CD4-positive, alpha-beta T cell (primary cell): ENCODE results near the gene FYN. TPM values are rescaled to one million over a fixed set of nuclear protein-coding genes. Genes with fewer than 3 reads are reported as not detected.

Experiments
- ATAC-seq: fragments of 200-7000 bp; cut with Tn5 transposase; one replicate; pipeline ENCODE4 v1.10.0; 2022; ENCODE audit warnings: mild to moderate bottlenecking; ENCODE audit not compliant: poor library complexity
- CTCF ChIA-PET: fragments of 350-600 bp; sonication (Branson Sonifier 250); formaldehyde crosslinking; loops from one replicate; lab custom pipeline; 2021; ENCODE audit warnings: antibody characterized with exemption, inconsistent platforms; lab: Charles Lee
- POLR2A ChIA-PET: fragments of 350-600 bp; sonication (Branson Sonifier 250); formaldehyde crosslinking; loops from one replicate; lab custom pipeline; 2021; ENCODE audit warnings: antibody characterized with exemption, inconsistent platforms; lab: Charles Lee
- DNase-seq, 14 experiments: peaks; one replicate each; pipeline ENCODE4 v3.0.0-alpha.2; 2013 to 2020; ENCODE audit warnings: mixed read lengths in 2 of 14
- H3K27ac ChIP-seq, 2 donors: one replicate each; pipeline versions ENCODE4 v1.5.1 to v1.7.0; 2013; ENCODE audit warnings: low read length in 2 of 2, low read depth in 1 of 2, mild to moderate bottlenecking in 1 of 2
- H3K27me3 ChIP-seq, 2 experiments: 1 replicate in 1 of 2; 2 replicates in 1 of 2; pipeline versions ENCODE4 v1.6.1 to v1.7.0; 2013; ENCODE audit warnings: low read length in 2 of 2, control low read depth in 1 of 2, mild to moderate bottlenecking in 1 of 2, moderate library complexity in 1 of 2; ENCODE audit not compliant: insufficient read depth in 2 of 2, control insufficient read depth in 1 of 2
- H3K36me3 ChIP-seq: one replicate; pipeline ENCODE4 v1.6.1; 2013; ENCODE audit warnings: low read length, control low read depth; ENCODE audit not compliant: insufficient read depth
- H3K4me1 ChIP-seq: one replicate; pipeline ENCODE4 v1.6.1; 2013; ENCODE audit warnings: low read length, control low read depth; ENCODE audit not compliant: insufficient read depth
- H3K4me3 ChIP-seq: one replicate; pipeline ENCODE4 v1.5.1; 2013; ENCODE audit warnings: mild to moderate bottlenecking, low read length, moderate library complexity
- H3K9me3 ChIP-seq, 2 experiments: 1 replicate in 1 of 2; 2 replicates in 1 of 2; pipeline versions ENCODE4 v1.6.1 to v1.7.0; 2013; ENCODE audit warnings: low read length in 2 of 2, mild to moderate bottlenecking in 2 of 2, control low read depth in 1 of 2, moderate library complexity in 1 of 2; ENCODE audit not compliant: control insufficient read depth in 1 of 2, insufficient read depth in 1 of 2
- H3K27ac Mint-ChIP-seq: one replicate; pipeline ENCODE4 v1.8.0; 2020; ENCODE audit warnings: mixed read lengths
- H3K27me3 Mint-ChIP-seq: one replicate; pipeline ENCODE4 v1.8.0; 2021; ENCODE audit warnings: mixed read lengths
- H3K36me3 Mint-ChIP-seq: one replicate; pipeline ENCODE4 v1.8.0; 2021; ENCODE audit warnings: low read depth, mixed read lengths
- H3K4me1 Mint-ChIP-seq: one replicate; pipeline ENCODE4 v1.8.0; 2021; ENCODE audit warnings: low read depth, mixed read lengths
- H3K4me3 Mint-ChIP-seq: one replicate; pipeline ENCODE4 v1.8.0; 2020; ENCODE audit warnings: mild to moderate bottlenecking, mixed read lengths
- H3K9me3 Mint-ChIP-seq: one replicate; pipeline ENCODE4 v1.8.0; 2020; ENCODE audit warnings: mixed read lengths
- intact Hi-C, 2 experiments: fragments of 100-400 bp; cut with DNase I in 1 of 2; cut with micrococcal nuclease in 1 of 2; formaldehyde crosslinking; loops; one replicate each; pipeline versions ENCODE4 v1.15.1 to v1.9.0; 2023 to 2025; cut with DNase I, micrococcal nuclease
- total RNA-seq, 174 experiments: library from RNA in 2 of 174; stranded (reverse) in 2 of 174; gene quantifications; one replicate each; pipeline ENCODE4 v1.2.3 and lab custom pipeline; 2021 to 2026
- TF ChIP-seq, protein P1 (sequence below): fragments of 200-600 bp; IDR thresholded peaks from one replicate; pipeline ENCODE4 v1.8.0; 2022; ENCODE audit warnings: antibody characterized with exemption, mild to moderate bottlenecking

The FYN gene
- total RNA-seq, 2 experiments from 2014 or later = 419 TPM

DNA sequence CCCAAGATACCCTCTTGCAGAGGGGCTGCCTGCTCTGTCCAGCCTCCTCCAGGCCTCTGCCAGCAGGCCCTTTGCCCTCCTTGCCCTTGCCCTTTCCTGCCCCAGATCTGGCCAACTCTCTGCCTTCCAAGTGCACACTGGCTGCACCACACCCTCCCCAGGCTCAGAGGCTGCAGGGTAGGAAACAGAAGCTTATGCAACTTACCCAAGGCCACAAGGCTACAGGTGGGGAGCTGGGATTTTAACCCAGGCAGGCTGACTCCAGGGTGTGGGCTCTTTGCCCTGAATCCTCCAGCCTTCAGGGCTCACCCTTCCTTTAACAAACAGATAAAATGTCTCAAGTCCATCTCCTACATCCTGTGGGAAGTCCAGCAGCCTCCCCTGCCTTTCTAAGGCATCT is 253.1 kb downstream of the FYN start:
- no peak overlapping the region for H3K27ac ChIP-seq
- ATAC-seq = no peak
- H3K4me1 ChIP-seq = no peaks in the 10 kb centered on the region
- ChIA-PET POLR2A (no interaction called here), CTCF (interaction anchor here (1.2 kb wide), 1 partner anchor 15 kb away, joined by 3 read pairs; the partner anchor contains the start of gene TRAF3IP2)
- no peaks in the 10 kb centered on the region for H3K4me1 Mint-ChIP-seq
- H3K36me3 ChIP-seq = no peaks in the 10 kb centered on the region
- no peaks in the 10 kb centered on the region for H3K9me3 Mint-ChIP-seq
- DNase-seq = no peak
- H3K27me3 ChIP-seq = no peaks in the 10 kb centered on the region
- TF ChIP-seq, protein P1, sequence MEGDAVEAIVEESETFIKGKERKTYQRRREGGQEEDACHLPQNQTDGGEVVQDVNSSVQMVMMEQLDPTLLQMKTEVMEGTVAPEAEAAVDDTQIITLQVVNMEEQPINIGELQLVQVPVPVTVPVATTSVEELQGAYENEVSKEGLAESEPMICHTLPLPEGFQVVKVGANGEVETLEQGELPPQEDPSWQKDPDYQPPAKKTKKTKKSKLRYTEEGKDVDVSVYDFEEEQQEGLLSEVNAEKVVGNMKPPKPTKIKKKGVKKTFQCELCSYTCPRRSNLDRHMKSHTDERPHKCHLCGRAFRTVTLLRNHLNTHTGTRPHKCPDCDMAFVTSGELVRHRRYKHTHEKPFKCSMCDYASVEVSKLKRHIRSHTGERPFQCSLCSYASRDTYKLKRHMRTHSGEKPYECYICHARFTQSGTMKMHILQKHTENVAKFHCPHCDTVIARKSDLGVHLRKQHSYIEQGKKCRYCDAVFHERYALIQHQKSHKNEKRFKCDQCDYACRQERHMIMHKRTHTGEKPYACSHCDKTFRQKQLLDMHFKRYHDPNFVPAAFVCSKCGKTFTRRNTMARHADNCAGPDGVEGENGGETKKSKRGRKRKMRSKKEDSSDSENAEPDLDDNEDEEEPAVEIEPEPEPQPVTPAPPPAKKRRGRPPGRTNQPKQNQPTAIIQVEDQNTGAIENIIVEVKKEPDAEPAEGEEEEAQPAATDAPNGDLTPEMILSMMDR = no peak
- H3K27me3 Mint-ChIP-seq = no peaks in the 10 kb centered on the region
- H3K4me3 Mint-ChIP-seq = no peak overlapping the region
- H3K27ac Mint-ChIP-seq = no peak overlapping the region
- H3K4me3 ChIP-seq = no peak overlapping the region
- intact Hi-C loops = no loop called here
- H3K36me3 Mint-ChIP-seq = no peaks in the 10 kb centered on the region
- H3K9me3 ChIP-seq = no peaks in the 10 kb centered on the region

DNA sequence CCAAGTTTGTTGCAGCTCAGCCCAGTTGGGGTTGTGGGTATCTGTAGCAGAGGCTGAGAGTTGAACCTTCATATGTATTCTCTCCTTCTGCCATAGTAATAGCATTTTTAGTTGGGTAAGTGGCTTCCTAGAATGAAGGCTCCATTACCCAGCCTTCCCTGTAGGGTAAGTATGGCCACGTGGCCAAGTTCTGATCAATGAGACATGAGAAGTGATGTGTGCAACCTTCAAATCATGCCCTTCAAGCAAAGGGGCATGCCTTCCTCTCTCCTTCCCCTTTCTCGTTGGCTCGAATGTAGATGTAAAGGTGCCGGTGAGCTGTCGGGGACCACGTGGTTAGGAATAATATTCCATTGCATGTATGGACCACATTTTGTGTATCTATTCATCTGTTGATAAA is 254.8 kb downstream of the FYN start:
- intact Hi-C loops = no loop called here
- ATAC-seq = no peak
- no peak overlapping the region for H3K4me3 ChIP-seq

DNA sequence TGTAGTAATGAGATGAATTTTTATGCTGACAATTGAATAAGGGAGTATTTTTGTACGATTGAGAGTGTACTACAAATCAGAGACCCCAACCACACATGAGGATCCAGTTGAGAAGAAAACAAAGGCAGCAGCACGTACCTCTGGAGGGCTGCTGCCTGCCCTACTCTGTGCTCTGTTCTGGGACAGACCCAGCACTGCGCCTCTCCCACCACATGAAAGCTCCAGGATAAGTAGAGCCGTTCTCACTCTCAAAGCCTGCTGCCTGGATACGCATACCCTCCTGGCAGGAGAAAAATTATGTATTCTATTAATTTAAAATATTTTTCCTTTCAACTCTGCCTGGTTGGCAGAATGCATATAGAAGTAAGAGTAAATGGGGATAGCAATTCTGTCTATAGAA is 256.1 kb downstream of the FYN start:
- ATAC-seq = no peak
- Mint-ChIP-seq H3K4me1 (no peaks in the 10 kb centered on the region), H3K9me3 (peaks cover 4% of the 10 kb centered on the region), H3K4me3 (no peak overlapping the region), H3K27ac (no peak overlapping the region), H3K27me3 (no peaks in the 10 kb centered on the region), H3K36me3 (no peaks in the 10 kb centered on the region)
- Histone ChIP-seq H3K9me3 (no peaks in the 10 kb centered on the region), H3K27me3 (no peaks in the 10 kb centered on the region), H3K4me3 (no peak overlapping the region), H3K27ac (no peak overlapping the region), H3K4me1 (no peaks in the 10 kb centered on the region), H3K36me3 (no peaks in the 10 kb centered on the region)
- intact Hi-C loops = no loop called here
- CTCF ChIA-PET = no interaction called here
- TF ChIP-seq, protein P1 = no peak
- DNase-seq = no peak
- POLR2A ChIA-PET = no interaction called here

More for the DNA sequence above, 254.8 kb downstream of the FYN start:
- Mint-ChIP-seq H3K27me3 (no peaks in the 10 kb centered on the region), H3K9me3 (no peaks in the 10 kb centered on the region), H3K36me3 (no peaks in the 10 kb centered on the region), H3K4me1 (no peaks in the 10 kb centered on the region), H3K27ac (no peak overlapping the region), H3K4me3 (no peak overlapping the region)
- H3K4me1 ChIP-seq = no peaks in the 10 kb centered on the region
- H3K36me3 ChIP-seq = no peaks in the 10 kb centered on the region
- DNase-seq = no peak
- no peaks in the 10 kb centered on the region for H3K9me3 ChIP-seq
- CTCF ChIA-PET = no interaction called here
- H3K27me3 ChIP-seq = no peaks in the 10 kb centered on the region
- no peak overlapping the region for H3K27ac ChIP-seq
- TF ChIP-seq, protein P1 = no peak
- POLR2A ChIA-PET = no interaction called here
